H9 (cell line): ENCODE data around the gene EVI5. TPM values are rescaled to one million over a fixed set of nuclear protein-coding genes. Genes with fewer than 3 reads are reported as not detected.

Source experiments
- DNase-seq: peaks from one replicate; pipeline ENCODE4 v3.0.0-alpha.2; 2017
- H2AFZ ChIP-seq: one replicate; pipeline ENCODE4 v1.6.1; 2013; ENCODE audit warnings: mild to moderate bottlenecking, low read length, control low read depth, moderate library complexity
- H2AK5ac ChIP-seq: 2 replicates; pipeline ENCODE4 v1.6.1; 2013; ENCODE audit warnings: low read length, control low read depth, mixed read lengths; ENCODE audit not compliant: insufficient read length
- H2BK120ac ChIP-seq: one replicate; pipeline ENCODE4 v1.6.1; 2013; ENCODE audit warnings: low read depth, mild to moderate bottlenecking, low read length, control low read depth, inconsistent platforms; ENCODE audit not compliant: poor library complexity, severe bottlenecking
- H2BK12ac ChIP-seq: 2 replicates; pipeline ENCODE4 v1.6.1; 2013; ENCODE audit warnings: low read length, control low read depth, mixed read lengths, low read depth; ENCODE audit not compliant: insufficient read length
- H2BK15ac ChIP-seq: 2 replicates; pipeline ENCODE4 v1.6.1; 2013; ENCODE audit warnings: low read depth, low read length, control low read depth
- H2BK20ac ChIP-seq: one replicate; pipeline ENCODE4 v1.6.1; 2013; ENCODE audit warnings: low read depth, mild to moderate bottlenecking, low read length, control low read depth, inconsistent platforms; ENCODE audit not compliant: poor library complexity, severe bottlenecking
- H2BK5ac ChIP-seq: 2 replicates; pipeline ENCODE4 v1.6.1; 2013; ENCODE audit warnings: low read length, control low read depth, mixed read lengths; ENCODE audit not compliant: insufficient read length
- H3K14ac ChIP-seq: 2 replicates; pipeline ENCODE4 v1.6.1; 2013; ENCODE audit warnings: low read length, control low read depth; ENCODE audit not compliant: insufficient read depth
- H3K18ac ChIP-seq: 2 replicates; pipeline ENCODE4 v1.6.1; 2013; ENCODE audit warnings: low read depth, mild to moderate bottlenecking, mixed read lengths, low read length, control low read depth; ENCODE audit not compliant: insufficient read length
- H3K23ac ChIP-seq: 2 replicates; pipeline ENCODE4 v1.6.1; 2013; ENCODE audit warnings: low read length, control low read depth, mixed read lengths, low read depth; ENCODE audit not compliant: insufficient read length
- H3K23me2 ChIP-seq: 2 replicates; pipeline ENCODE4 v1.6.1; 2013; ENCODE audit warnings: low read depth, mild to moderate bottlenecking, mixed read lengths, low read length, control low read depth; ENCODE audit not compliant: insufficient read length, poor library complexity, severe bottlenecking
- H3K27ac ChIP-seq: 2 replicates; pipeline ENCODE4 v1.5.1; 2013; ENCODE audit warnings: low read length, control low read depth, mixed read lengths, low read depth; ENCODE audit not compliant: insufficient read length
- H3K27me3 ChIP-seq: 2 replicates; pipeline ENCODE4 v1.6.1; 2013; ENCODE audit warnings: low read length, control low read depth, inconsistent platforms; ENCODE audit not compliant: insufficient read depth
- H3K4ac ChIP-seq: 2 replicates; pipeline ENCODE4 v1.6.1; 2013; ENCODE audit warnings: low read depth, mild to moderate bottlenecking, control low read depth, inconsistent platforms, low read length, moderate library complexity
- H3K4me1 ChIP-seq: 2 replicates; pipeline ENCODE4 v1.6.1; 2013; ENCODE audit warnings: low read length, control low read depth, inconsistent platforms; ENCODE audit not compliant: insufficient read depth
- H3K4me2 ChIP-seq: 2 replicates; pipeline ENCODE4 v1.6.1; 2013; ENCODE audit warnings: low read length, control low read depth, mixed read lengths; ENCODE audit not compliant: insufficient read length, insufficient read depth
- H3K56ac ChIP-seq: 2 replicates; pipeline ENCODE4 v1.6.1; 2013; ENCODE audit warnings: low read depth, mild to moderate bottlenecking, mixed read lengths, low read length, control low read depth; ENCODE audit not compliant: insufficient read length
- H3K79me1 ChIP-seq: 2 replicates; pipeline ENCODE4 v1.6.1; 2013; ENCODE audit warnings: low read depth, mild to moderate bottlenecking, moderate library complexity, low read length, control low read depth, inconsistent platforms; ENCODE audit not compliant: insufficient read depth, poor library complexity, severe bottlenecking
- H3K79me2 ChIP-seq: 2 replicates; pipeline ENCODE4 v1.6.1; 2013; ENCODE audit warnings: low read length, control low read depth, inconsistent platforms; ENCODE audit not compliant: insufficient read depth
- H3K9ac ChIP-seq: 2 replicates; pipeline ENCODE4 v1.6.1; 2013; ENCODE audit warnings: low read length, control low read depth, mixed read lengths; ENCODE audit not compliant: insufficient read length; ENCODE audit errors: extremely low read depth
- H3K9me3 ChIP-seq: one replicate; pipeline ENCODE4 v1.6.1; 2013; ENCODE audit warnings: low read depth, low read length, inconsistent platforms; ENCODE audit not compliant: control insufficient read depth
- H3T11ph ChIP-seq: one replicate; pipeline ENCODE4 v1.6.1; 2013; ENCODE audit warnings: mild to moderate bottlenecking, low read length, control low read depth, inconsistent platforms
- H4K20me1 ChIP-seq: one replicate; pipeline ENCODE4 v1.6.1; 2013; ENCODE audit not compliant: control insufficient read depth, insufficient read length, insufficient read depth
- H4K5ac ChIP-seq: 2 replicates; pipeline ENCODE4 v1.6.1; 2013; ENCODE audit warnings: low read depth, mild to moderate bottlenecking, mixed read lengths, low read length, control low read depth; ENCODE audit not compliant: insufficient read length
- H4K8ac ChIP-seq: replicated peaks from 2 replicates; pipeline ENCODE4 v1.6.1; 2013; ENCODE audit warnings: low read length, control low read depth, mixed read lengths, low read depth; ENCODE audit not compliant: insufficient read length
- H4K91ac ChIP-seq: 2 replicates; pipeline ENCODE4 v1.6.1; 2013; ENCODE audit warnings: low read depth, mild to moderate bottlenecking, moderate library complexity, mixed read lengths, low read length, control low read depth; ENCODE audit not compliant: insufficient read length
- H3K27ac Mint-ChIP-seq, 3 experiments: 2 replicates in 2 of 3; 3 replicates in 1 of 3; pipeline ENCODE4 v1.8.0; 2020 to 2021; ENCODE audit warnings: mixed read lengths in 3 of 3, mild to moderate bottlenecking in 1 of 3, moderate library complexity in 1 of 3
- H3K27me3 Mint-ChIP-seq: 2 replicates; pipeline ENCODE4 v1.8.0; 2021; ENCODE audit warnings: low read depth, mild to moderate bottlenecking, moderate library complexity, mixed read lengths
- H3K36me3 Mint-ChIP-seq, 3 experiments: 2 replicates in 2 of 3; 3 replicates in 1 of 3; pipeline ENCODE4 v1.8.0; 2020 to 2021; ENCODE audit warnings: low read depth in 3 of 3, mixed read lengths in 3 of 3; ENCODE audit not compliant: insufficient read depth in 1 of 3
- H3K4me1 Mint-ChIP-seq, 2 experiments: 2 replicates each; pipeline ENCODE4 v1.8.0; 2020; ENCODE audit warnings: mixed read lengths in 2 of 2
- H3K4me3 Mint-ChIP-seq, 2 experiments: 2 replicates in 1 of 2; 3 replicates in 1 of 2; pipeline ENCODE4 v1.8.0; 2020 to 2021; ENCODE audit warnings: mild to moderate bottlenecking in 2 of 2, mixed read lengths in 2 of 2, moderate library complexity in 1 of 2
- H3K9me3 Mint-ChIP-seq, 2 experiments: 2 replicates in 1 of 2; 3 replicates in 1 of 2; pipeline ENCODE4 v1.8.0; 2020; ENCODE audit warnings: mild to moderate bottlenecking in 2 of 2, mixed read lengths in 2 of 2, moderate library complexity in 1 of 2
- CTCF ChIP-seq: fragments of 200-600 bp; sonication (generic); conservative IDR thresholded peaks from 3 replicates; pipeline ENCODE4 v1.8.0; 2021; ENCODE audit warnings: antibody characterized with exemption, mild to moderate bottlenecking
- WGBS: extraction: QIAGEN DNeasy Blood & Tissue Kit; methylation state at CpG from one replicate; pipeline ENCODE4 v1.1.7; 2013; ENCODE audit warnings: missing lambda C conversion rate, low lambda C conversion rate, mixed read lengths; ENCODE audit not compliant: insufficient read length; ENCODE audit errors: extremely low coverage; 5-methylcytosine and 5-hydroxymethylcytosine counted together
- total RNA-seq: library from RNA; stranded (reverse); gene quantifications from 2 replicates; pipeline ENCODE4 v1.2.1, GENCODE V29; 2021

EVI5 gene
- total RNA-seq, 1 experiment from 2014 or later: 9.7 TPM

GRCh38 chr1:92711473-92712165 is 73.3 kb downstream of the EVI5 start:
- Histone ChIP-seq H4K8ac (no peak overlapping the region), H2BK5ac (no peak overlapping the region), H2AK5ac (no peak overlapping the region), H3K27me3 (no peaks in the 10 kb centered on the region), H3K79me1 (no peaks in the 10 kb centered on the region), H2BK12ac (no peak overlapping the region), H3K4me2 (no peak overlapping the region), H3K56ac (no peak overlapping the region), H4K91ac (no peak overlapping the region), H2AFZ (no peak overlapping the region), H3T11ph (no peak overlapping the region), H4K5ac (no peak overlapping the region), H3K4ac (no peak overlapping the region), H3K9me3 (no peaks in the 10 kb centered on the region), H3K27ac (no peak overlapping the region), H3K14ac (no peak overlapping the region), H3K4me1 (no peaks in the 10 kb centered on the region; the same call in 1 of the 2 replicates), H2BK20ac (no peak overlapping the region), H2BK120ac (no peak overlapping the region), H4K20me1 (no peaks in the 10 kb centered on the region), H3K23ac (no peak overlapping the region), H3K23me2 (no peaks in the 10 kb centered on the region), H3K9ac (no peak overlapping the region), H3K79me2 (no peaks in the 10 kb centered on the region), H3K18ac (no peak overlapping the region), H2BK15ac (no peak overlapping the region)
- WGBS: no CpG with 5 or more reads among the region's 6 CpGs
- DNase-seq: no peak
- H3K36me3 Mint-ChIP-seq: peaks cover 0 to 3% (median 0%) of the 10 kb centered on the region in 3 experiments; a peak in 2 of 7 replicates
- TF ChIP-seq CTCF: no peak
- H3K9me3 Mint-ChIP-seq: no peaks in the 10 kb centered on the region; a peak in 1 of 5 replicates
- H3K27me3 Mint-ChIP-seq: no peaks in the 10 kb centered on the region
- no peak overlapping the region for H3K4me3 Mint-ChIP-seq
- peaks cover 10 to 22% of the 10 kb centered on the region in 2 experiments for H3K4me1 Mint-ChIP-seq
- peak overlapping the region in 2 of 3 experiments; percentile 30 to 52; a peak in 2 of 7 replicates for H3K27ac Mint-ChIP-seq
